WTC11 (cell line): ENCODE measurements around the gene SCD5. TPM values are rescaled to one million over a fixed set of nuclear protein-coding genes. Genes with fewer than 3 reads are reported as not detected.

ENCODE experiments used
- ATAC-seq: fragments of 200-7000 bp; cut with Tn5 transposase; 2 replicates; pipeline ENCODE4 v1.10.0; 2021; ENCODE audit warnings: mild to moderate bottlenecking, moderate library complexity
- CTCF ChIA-PET: fragments of 300-600 bp; sonication (Branson Sonifier 250); formaldehyde crosslinking; loops from one replicate; lab custom pipeline; 2021; ENCODE audit warnings: antibody characterized with exemption; lab: Charles Lee
- POLR2A ChIA-PET: fragments of 350-600 bp; sonication (Branson Sonifier 250); formaldehyde crosslinking; loops from one replicate; lab custom pipeline; 2021; ENCODE audit warnings: antibody characterized with exemption; lab: Charles Lee
- DNase-seq: peaks from one replicate; pipeline ENCODE4 v3.0.0; 2021; ENCODE audit warnings: low spot score
- H3K27ac Mint-ChIP-seq: 2 replicates; pipeline ENCODE4 v1.8.0; 2021; ENCODE audit warnings: mixed read lengths
- H3K27me3 Mint-ChIP-seq: 2 replicates; pipeline ENCODE4 v1.8.0; 2021; ENCODE audit warnings: low read depth, mild to moderate bottlenecking, moderate library complexity, mixed read lengths
- H3K36me3 Mint-ChIP-seq: 2 replicates; pipeline ENCODE4 v1.8.0; 2021; ENCODE audit warnings: mixed read lengths
- H3K4me1 Mint-ChIP-seq: 2 replicates; pipeline ENCODE4 v1.8.0; 2022; ENCODE audit warnings: mixed read lengths
- H3K4me3 Mint-ChIP-seq: 2 replicates; pipeline ENCODE4 v1.8.0; 2021; ENCODE audit warnings: mild to moderate bottlenecking, moderate library complexity, mixed read lengths
- H3K9me3 Mint-ChIP-seq: 2 replicates; pipeline ENCODE4 v1.8.0; 2021; ENCODE audit warnings: mixed read lengths
- CBFB ChIP-seq: sonication (generic); formaldehyde crosslinking; IDR thresholded peaks from 2 replicates; pipeline ENCODE4 v1.8.1; 2022; ENCODE audit warnings: mild to moderate bottlenecking, low read depth, missing genetic modification reagents
- E2F1 ChIP-seq: sonication (generic); formaldehyde crosslinking; IDR thresholded peaks from 2 replicates; pipeline ENCODE4 v1.8.0; 2022; ENCODE audit warnings: mild to moderate bottlenecking, missing genetic modification reagents
- ELF4 ChIP-seq: sonication (generic); formaldehyde crosslinking; IDR thresholded peaks from 2 replicates; pipeline ENCODE4 v1.8.1; 2022; ENCODE audit warnings: low read depth, mild to moderate bottlenecking, moderate library complexity, missing genetic modification reagents
- EMX1 ChIP-seq: fragments of 250-450 bp; sonication (Bioruptor Pico); IDR thresholded peaks from 2 replicates; pipeline ENCODE4 v1.8.0; 2021; ENCODE audit warnings: mild to moderate bottlenecking
- ETV6 ChIP-seq: sonication (generic); formaldehyde crosslinking; IDR thresholded peaks from 2 replicates; pipeline ENCODE4 v1.8.1; 2022; ENCODE audit warnings: mild to moderate bottlenecking, missing genetic modification reagents
- FOXP1 ChIP-seq: sonication (generic); formaldehyde crosslinking; IDR thresholded peaks from 2 replicates; pipeline ENCODE4 v1.8.0; 2022; ENCODE audit warnings: missing genetic modification reagents, mild to moderate bottlenecking, moderate library complexity, borderline replicate concordance
- GRHL2 ChIP-seq: fragments of 250-450 bp; sonication (Bioruptor Pico); IDR thresholded peaks from 2 replicates; pipeline ENCODE4 v1.8.0; 2022; ENCODE audit warnings: mild to moderate bottlenecking, moderate library complexity; ENCODE audit not compliant: insufficient replicate concordance, severe bottlenecking
- JUN ChIP-seq: sonication (generic); formaldehyde crosslinking; IDR thresholded peaks from 2 replicates; pipeline ENCODE4 v1.8.0; 2023; ENCODE audit warnings: mild to moderate bottlenecking, missing genetic modification reagents
- NFE2L1 ChIP-seq: sonication (generic); formaldehyde crosslinking; IDR thresholded peaks from 2 replicates; pipeline ENCODE4 v1.8.1; 2023; ENCODE audit warnings: missing genetic modification reagents
- OVOL2 ChIP-seq: fragments of 250-450 bp; sonication (Bioruptor Pico); IDR thresholded peaks from 2 replicates; pipeline ENCODE4 v1.9.0; 2021; ENCODE audit warnings: mild to moderate bottlenecking, borderline replicate concordance
- PRRX2 ChIP-seq: fragments of 250-450 bp; sonication (Bioruptor Pico); IDR thresholded peaks from 2 replicates; pipeline ENCODE4 v1.8.0; 2021; ENCODE audit warnings: mild to moderate bottlenecking
- RELA ChIP-seq: sonication (generic); formaldehyde crosslinking; IDR thresholded peaks from 2 replicates; pipeline ENCODE4 v1.8.1; 2022; ENCODE audit warnings: missing genetic modification reagents, mild to moderate bottlenecking, borderline replicate concordance
- RORB ChIP-seq: fragments of 250-450 bp; sonication (Bioruptor Pico); IDR thresholded peaks from 2 replicates; pipeline ENCODE4 v1.9.0; 2021; ENCODE audit warnings: mild to moderate bottlenecking
- SMAD3 ChIP-seq: sonication (generic); formaldehyde crosslinking; IDR thresholded peaks from 2 replicates; pipeline ENCODE4 v1.8.0; 2022; ENCODE audit warnings: missing genetic modification reagents, mild to moderate bottlenecking, borderline replicate concordance
- SMAD4 ChIP-seq: sonication (generic); formaldehyde crosslinking; IDR thresholded peaks from 2 replicates; pipeline ENCODE4 v1.8.0; 2022; ENCODE audit warnings: mild to moderate bottlenecking, missing genetic modification reagents
- ZBTB21 ChIP-seq: sonication (generic); formaldehyde crosslinking; IDR thresholded peaks from 2 replicates; pipeline ENCODE4 v1.8.1; 2023; ENCODE audit warnings: mild to moderate bottlenecking, missing genetic modification reagents, borderline replicate concordance
- ZNF416 ChIP-seq: fragments of 250-450 bp; sonication (Bioruptor Pico); IDR thresholded peaks from 2 replicates; pipeline ENCODE4 v1.9.0; 2021; ENCODE audit warnings: mild to moderate bottlenecking, inconsistent platforms
- total RNA-seq: library from RNA; stranded (reverse); gene quantifications from 3 replicates; pipeline ENCODE4 v1.2.3, GENCODE V29; 2021
- TF ChIP-seq, protein P1 (sequence below): sonication (generic); formaldehyde crosslinking; IDR thresholded peaks from 2 replicates; pipeline ENCODE4 v1.8.1; 2022; ENCODE audit warnings: mild to moderate bottlenecking, missing genetic modification reagents, moderate library complexity, borderline replicate concordance
- TF ChIP-seq, protein P2 (sequence below): fragments of 200-600 bp; IDR thresholded peaks from 2 replicates; pipeline ENCODE4 v1.8.0; 2022; ENCODE audit warnings: antibody characterized with exemption
- TF ChIP-seq, protein P3 (sequence below): fragments of 250-450 bp; sonication (Bioruptor Pico); conservative IDR thresholded peaks from 2 replicates; pipeline ENCODE4 v1.9.0; 2021; ENCODE audit warnings: mild to moderate bottlenecking
- TF ChIP-seq, protein P4 (sequence below): sonication (generic); formaldehyde crosslinking; IDR thresholded peaks from 2 replicates; pipeline ENCODE4 v1.8.1; 2023; ENCODE audit warnings: mild to moderate bottlenecking, missing genetic modification reagents

The SCD5 gene
- total RNA-seq, 1 experiment from 2014 or later, result 6.3 TPM

DNA sequence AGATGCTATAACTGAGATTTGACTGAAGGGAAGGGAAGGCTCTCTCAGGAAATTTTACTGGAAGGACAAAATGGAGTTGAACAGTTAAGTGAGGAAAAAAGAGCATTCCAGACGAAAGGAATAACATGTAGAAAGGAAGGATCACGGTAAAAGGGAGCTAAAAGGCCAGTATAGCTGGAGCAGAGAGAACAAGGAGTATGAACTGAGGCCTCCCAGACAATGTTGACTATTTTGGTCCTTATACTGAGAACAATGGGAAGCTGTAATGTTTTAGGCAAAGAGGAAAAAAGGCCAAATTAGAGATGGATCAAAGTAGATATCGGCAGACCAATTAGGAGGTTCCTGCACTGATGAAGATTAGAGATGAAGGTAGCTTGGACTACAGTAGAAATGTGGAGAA is 26.8 kb upstream of the SCD5 start (continued):
- no peak for TF ChIP-seq SMAD4 (CRISPR knock-in tag)
- TF ChIP-seq E2F1 (CRISPR knock-in tag), result no peak
- no peak for TF ChIP-seq RORB (CRISPR knock-in tag)
- no peak for TF ChIP-seq SMAD3 (CRISPR knock-in tag)
- TF ChIP-seq, protein P1, sequence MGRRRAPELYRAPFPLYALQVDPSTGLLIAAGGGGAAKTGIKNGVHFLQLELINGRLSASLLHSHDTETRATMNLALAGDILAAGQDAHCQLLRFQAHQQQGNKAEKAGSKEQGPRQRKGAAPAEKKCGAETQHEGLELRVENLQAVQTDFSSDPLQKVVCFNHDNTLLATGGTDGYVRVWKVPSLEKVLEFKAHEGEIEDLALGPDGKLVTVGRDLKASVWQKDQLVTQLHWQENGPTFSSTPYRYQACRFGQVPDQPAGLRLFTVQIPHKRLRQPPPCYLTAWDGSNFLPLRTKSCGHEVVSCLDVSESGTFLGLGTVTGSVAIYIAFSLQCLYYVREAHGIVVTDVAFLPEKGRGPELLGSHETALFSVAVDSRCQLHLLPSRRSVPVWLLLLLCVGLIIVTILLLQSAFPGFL (CRISPR knock-in tag), result no peak
- no peak for TF ChIP-seq ETV6
- TF ChIP-seq CBFB (CRISPR knock-in tag), result no peak
- TF ChIP-seq OVOL2 (CRISPR knock-in tag), result no peak
- TF ChIP-seq, protein P2, sequence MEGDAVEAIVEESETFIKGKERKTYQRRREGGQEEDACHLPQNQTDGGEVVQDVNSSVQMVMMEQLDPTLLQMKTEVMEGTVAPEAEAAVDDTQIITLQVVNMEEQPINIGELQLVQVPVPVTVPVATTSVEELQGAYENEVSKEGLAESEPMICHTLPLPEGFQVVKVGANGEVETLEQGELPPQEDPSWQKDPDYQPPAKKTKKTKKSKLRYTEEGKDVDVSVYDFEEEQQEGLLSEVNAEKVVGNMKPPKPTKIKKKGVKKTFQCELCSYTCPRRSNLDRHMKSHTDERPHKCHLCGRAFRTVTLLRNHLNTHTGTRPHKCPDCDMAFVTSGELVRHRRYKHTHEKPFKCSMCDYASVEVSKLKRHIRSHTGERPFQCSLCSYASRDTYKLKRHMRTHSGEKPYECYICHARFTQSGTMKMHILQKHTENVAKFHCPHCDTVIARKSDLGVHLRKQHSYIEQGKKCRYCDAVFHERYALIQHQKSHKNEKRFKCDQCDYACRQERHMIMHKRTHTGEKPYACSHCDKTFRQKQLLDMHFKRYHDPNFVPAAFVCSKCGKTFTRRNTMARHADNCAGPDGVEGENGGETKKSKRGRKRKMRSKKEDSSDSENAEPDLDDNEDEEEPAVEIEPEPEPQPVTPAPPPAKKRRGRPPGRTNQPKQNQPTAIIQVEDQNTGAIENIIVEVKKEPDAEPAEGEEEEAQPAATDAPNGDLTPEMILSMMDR, result no peak
- TF ChIP-seq ZBTB21 (CRISPR knock-in tag), result no peak
- TF ChIP-seq, all 79 proteins: peak for 0

DNA sequence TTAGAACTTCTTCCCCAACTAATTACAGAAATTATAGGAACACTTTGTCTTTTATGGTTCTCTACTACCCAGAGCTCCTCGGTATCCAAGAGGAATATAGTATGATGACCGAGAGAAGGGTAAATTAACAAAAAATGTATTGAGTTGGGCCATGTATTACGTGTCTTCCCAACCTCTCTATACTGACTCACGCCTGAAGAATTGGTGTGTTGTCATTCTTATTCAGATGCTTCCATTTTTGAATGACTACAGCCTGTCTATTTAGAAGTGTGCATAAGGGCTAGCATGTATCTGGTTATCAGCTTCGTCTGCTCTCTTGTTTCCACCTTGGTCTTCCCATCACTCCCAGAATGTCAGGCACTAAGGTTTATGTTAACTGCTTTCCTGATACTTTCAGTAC is 24.5 kb upstream of the SCD5 start:
- Mint-ChIP-seq H3K27me3 (no peaks in the 10 kb centered on the region), H3K9me3 (no peaks in the 10 kb centered on the region), H3K4me1 (peaks cover 4% of the 10 kb centered on the region), H3K36me3 (peaks cover 71% of the 10 kb centered on the region), H3K4me3 (no peak overlapping the region), H3K27ac (no peak overlapping the region)
- ChIA-PET POLR2A (no interaction called here), CTCF (no interaction called here)
- no peak for TF ChIP-seq JUN
- TF ChIP-seq, protein P1 (CRISPR knock-in tag), result no peak
- no peak for TF ChIP-seq SMAD3 (CRISPR knock-in tag)
- TF ChIP-seq ZNF416 (CRISPR knock-in tag), result no peak
- TF ChIP-seq RORB (CRISPR knock-in tag), result no peak
- ATAC-seq (no peak), DNase-seq (no peak)

DNA sequence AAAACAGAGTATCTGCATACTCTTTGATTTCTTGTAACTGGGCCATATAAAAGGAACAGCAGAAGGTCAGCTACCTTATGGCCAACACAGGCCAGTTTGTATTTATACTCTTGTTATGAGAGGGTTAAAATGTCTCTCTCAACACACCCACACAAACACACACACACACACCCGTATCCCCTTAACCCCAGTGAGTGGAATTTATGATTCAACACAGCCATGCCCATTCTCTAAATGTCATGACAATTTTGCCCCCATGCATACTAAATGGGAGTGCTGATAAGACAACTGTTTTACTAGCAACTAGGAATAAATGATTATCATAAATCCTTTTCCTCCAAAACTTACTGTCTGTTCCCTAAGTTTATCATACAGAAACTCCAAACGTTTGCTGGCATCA is 22.1 kb upstream of the SCD5 start:
- no peaks in the 10 kb centered on the region for H3K27me3 Mint-ChIP-seq
- peaks cover 60% of the 10 kb centered on the region for H3K36me3 Mint-ChIP-seq
- POLR2A ChIA-PET, result no interaction called here
- CTCF ChIA-PET, result no interaction called here
- H3K4me1 Mint-ChIP-seq, result peaks cover 4% of the 10 kb centered on the region
- ATAC-seq (no peak), DNase-seq (no peak)
- H3K27ac Mint-ChIP-seq, result no peak overlapping the region
- H3K4me3 Mint-ChIP-seq, result no peak overlapping the region
- TF ChIP-seq, protein P3, sequence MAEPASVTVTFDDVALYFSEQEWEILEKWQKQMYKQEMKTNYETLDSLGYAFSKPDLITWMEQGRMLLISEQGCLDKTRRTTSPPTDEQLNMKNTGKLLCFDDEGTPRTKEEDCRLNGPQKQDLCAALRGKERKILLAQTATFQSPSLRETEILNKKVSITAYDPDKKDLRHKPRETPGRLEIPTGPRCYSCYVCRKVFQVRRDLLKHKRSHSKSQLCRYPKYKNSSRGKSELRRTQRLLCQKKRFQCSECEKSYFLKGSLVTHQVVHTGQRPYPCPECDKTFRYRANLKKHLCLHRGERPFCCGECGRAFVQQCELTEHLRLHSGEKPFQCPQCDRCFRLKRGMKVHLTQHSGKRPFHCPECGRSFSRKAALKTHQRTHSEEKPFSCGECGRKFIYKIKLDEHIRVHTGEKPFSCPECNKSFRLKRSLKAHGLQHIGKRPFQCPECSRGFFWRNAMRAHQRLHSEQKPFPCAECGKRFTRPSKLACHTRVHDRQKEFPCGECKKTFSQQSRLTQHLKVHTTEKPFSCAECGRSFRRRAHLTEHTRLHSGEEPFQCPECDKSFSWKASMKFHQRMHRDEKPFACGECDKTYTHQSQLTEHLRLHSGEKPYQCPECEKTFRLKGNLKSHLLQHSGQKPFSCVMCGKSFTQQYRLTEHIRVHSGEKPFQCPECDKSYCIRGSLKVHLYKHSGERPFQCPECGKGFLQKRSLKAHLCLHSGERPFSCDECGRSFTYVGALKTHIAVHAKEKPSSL, result no peak
- TF ChIP-seq GRHL2 (no peak), ZBTB21 (CRISPR knock-in tag) (no peak), FOXP1 (CRISPR knock-in tag) (no peak), EMX1 (CRISPR knock-in tag) (no peak), PRRX2 (CRISPR knock-in tag) (no peak), ELF4 (CRISPR knock-in tag) (no peak), NFE2L1 (no peak), RELA (CRISPR knock-in tag) (no peak)
- TF ChIP-seq, protein P4, sequence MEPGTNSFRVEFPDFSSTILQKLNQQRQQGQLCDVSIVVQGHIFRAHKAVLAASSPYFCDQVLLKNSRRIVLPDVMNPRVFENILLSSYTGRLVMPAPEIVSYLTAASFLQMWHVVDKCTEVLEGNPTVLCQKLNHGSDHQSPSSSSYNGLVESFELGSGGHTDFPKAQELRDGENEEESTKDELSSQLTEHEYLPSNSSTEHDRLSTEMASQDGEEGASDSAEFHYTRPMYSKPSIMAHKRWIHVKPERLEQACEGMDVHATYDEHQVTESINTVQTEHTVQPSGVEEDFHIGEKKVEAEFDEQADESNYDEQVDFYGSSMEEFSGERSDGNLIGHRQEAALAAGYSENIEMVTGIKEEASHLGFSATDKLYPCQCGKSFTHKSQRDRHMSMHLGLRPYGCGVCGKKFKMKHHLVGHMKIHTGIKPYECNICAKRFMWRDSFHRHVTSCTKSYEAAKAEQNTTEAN, result no peak
- no peaks in the 10 kb centered on the region for H3K9me3 Mint-ChIP-seq
